Activated CD8-positive, alpha-beta memory T cell treated with anti-CD3 and anti-CD28 coated beads for 1 hour (primary cell): ENCODE data around the gene HBA1.
"Not testable (repeated sequence)": the region's sequence is repeated elsewhere in the genome, so short reads cannot be mapped to it uniquely, and the experiment has no call there.

ENCODE experiments used
- DNase-seq, 2 donors: peaks; one replicate each; pipeline ENCODE4 v3.0.0-alpha.2; 2020; ENCODE audit warnings: low read depth in 1 of 2; ENCODE audit errors: extremely low read depth in 1 of 2

Gene HBA1

DNA sequence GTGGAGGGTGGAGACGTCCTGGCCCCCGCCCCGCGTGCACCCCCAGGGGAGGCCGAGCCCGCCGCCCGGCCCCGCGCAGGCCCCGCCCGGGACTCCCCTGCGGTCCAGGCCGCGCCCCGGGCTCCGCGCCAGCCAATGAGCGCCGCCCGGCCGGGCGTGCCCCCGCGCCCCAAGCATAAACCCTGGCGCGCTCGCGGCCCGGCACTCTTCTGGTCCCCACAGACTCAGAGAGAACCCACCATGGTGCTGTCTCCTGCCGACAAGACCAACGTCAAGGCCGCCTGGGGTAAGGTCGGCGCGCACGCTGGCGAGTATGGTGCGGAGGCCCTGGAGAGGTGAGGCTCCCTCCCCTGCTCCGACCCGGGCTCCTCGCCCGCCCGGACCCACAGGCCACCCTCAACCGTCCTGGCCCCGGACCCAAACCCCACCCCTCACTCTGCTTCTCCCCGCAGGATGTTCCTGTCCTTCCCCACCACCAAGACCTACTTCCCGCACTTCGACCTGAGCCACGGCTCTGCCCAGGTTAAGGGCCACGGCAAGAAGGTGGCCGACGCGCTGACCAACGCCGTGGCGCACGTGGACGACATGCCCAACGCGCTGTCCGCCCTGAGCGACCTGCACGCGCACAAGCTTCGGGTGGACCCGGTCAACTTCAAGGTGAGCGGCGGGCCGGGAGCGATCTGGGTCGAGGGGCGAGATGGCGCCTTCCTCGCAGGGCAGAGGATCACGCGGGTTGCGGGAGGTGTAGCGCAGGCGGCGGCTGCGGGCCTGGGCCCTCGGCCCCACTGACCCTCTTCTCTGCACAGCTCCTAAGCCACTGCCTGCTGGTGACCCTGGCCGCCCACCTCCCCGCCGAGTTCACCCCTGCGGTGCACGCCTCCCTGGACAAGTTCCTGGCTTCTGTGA lies at the start of gene HBA1:
Gene HBA1, plus strand, starts transcription at position 204 of the 906 bp plus-strand sequence. Its CDS starts 37 bp downstream, at position 241.
- DNase-seq, result not testable (repeated sequence)

DNA sequence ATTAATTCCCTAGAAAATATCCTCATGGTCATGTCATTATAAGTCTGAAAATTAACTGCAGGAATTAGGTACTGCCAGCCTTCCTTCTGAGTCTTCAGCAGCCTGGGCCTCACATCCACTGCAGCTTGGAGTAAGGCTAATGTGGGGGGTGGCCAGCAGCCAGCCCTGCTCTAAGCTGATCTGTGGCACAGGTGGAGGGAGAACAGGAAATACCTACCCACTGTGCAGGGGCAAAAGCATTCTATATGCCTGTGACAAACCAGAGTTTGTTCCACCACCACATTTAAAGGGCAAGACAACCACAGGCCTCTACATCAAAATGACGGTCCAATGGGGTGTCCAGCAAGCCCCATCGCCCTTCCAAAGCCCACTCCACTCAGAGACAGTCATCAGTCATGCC lies 47.4 kb upstream of the HBA1 start:
- no peak for DNase-seq

DNA sequence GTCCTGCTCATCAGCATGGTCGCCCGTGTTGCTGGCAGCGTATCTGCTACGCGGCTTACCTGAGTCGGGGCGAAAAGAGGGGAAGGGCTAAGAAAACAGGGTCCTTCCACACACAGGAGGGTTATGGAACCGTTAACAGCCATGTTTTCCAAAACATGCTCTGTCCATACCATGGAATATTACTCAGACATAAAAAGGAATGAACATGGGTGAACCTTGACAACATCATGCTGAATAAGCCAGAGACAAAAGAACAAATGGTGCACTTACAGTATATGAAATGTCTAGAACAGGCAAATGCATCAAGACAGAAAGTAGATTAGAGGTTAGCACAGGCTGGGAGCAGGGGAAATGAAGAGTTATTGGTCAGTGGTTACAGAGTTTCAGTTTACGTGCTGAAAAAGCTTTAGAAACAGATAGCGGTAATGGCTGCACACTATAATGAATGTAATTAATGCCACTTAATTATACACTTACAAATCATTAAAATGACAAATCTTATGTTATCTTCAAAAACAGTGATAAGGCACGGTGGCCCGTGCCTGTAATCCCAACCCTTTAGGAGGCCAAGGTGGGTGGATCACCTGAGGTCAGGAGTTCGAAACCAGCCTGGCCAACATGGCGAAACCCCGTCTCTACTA lies 45.8 kb upstream of the HBA1 start:
- no peak for DNase-seq

DNA sequence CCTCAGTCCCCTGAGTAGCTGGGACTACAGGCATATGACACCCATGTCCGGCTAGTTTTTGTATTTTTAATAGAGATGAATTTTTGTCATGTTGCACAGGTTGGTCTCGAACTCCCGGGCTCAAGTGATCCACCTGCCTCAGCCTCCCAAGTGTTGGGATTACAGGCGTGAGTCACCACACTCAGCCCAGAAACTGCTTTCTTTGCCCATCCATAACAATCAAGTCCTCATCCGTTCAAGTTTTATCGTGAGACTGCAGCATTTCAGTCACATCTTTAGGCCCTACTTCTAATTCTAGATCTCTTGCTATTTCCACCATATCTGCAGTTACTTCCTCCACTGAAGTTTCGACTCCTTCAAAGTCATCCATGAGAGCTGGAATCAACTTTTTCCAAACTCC lies 44.4 kb upstream of the HBA1 start:
- DNase-seq, result no peak

GRCh38 chr16:133716-134115 lies 42.8 kb upstream of the HBA1 start:
- DNase-seq, result no peak

- DNase-seq, result no peak
Observed at GRCh38 chr16:138049-138417, 38.4 kb upstream of the HBA1 start.

DNA sequence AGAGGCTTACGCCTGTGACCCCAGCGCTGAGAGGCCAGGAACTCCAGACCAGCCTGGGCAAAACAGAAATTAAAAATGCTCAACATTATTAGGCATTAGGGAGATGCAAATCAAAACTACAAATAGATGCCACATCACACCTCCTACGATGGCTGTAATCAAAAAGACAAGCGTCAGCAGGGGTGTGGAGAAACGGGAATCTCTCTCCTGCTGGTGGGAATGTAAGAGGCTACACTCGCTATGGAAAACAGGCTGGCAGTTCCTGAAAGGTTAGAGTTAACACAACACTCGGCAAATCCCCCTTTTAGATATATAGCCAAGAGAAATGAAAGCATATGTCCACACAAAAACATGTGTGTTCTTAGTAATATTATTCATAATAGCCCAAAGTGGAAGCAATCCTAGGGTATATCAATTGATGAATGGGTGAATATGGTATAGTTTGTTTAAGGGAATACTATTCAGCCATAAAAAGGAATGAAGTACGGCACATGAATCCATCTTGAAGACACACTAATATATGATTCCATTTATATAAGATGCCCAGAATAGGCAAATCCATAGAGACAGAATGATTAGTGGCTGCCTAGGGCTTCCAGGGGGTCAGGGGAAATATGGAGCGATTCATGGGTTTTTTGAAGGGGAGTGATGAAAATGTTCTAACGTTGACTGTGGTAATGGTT lies 36.2 kb upstream of the HBA1 start:
- no peak for DNase-seq

- DNase-seq, result no peak
Observed at GRCh38 chr16:142405-142967, 34.0 kb upstream of the HBA1 start.

GRCh38 chr16:143047-143446 lies 33.4 kb upstream of the HBA1 start:
- no peak for DNase-seq

GRCh38 chr16:143456-143855 lies 33.0 kb upstream of the HBA1 start:
- no peak for DNase-seq

DNA sequence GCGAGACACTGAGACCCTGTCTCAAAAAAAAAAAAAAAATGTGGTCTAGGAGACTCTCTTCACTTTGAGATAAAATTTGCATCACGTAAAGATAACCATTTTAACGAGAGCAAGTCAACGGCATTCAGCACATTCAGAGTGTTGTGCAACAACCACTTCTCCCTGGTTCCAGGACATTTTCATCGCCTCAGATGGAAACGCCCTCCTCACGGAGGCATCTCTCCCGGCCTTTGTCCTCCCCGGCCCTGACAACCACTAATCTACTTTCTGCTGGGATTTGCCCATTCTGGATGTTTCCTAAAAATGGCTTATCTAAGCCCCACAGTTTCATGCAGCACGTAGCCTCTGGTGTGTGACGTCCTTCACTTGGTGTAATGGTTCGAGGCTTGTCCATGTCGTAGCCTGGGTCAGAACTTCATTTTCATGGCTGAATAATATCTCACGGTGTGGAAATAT lies 31.7 kb upstream of the HBA1 start:
- no peak for DNase-seq

GRCh38 chr16:146646-147045 lies 29.8 kb upstream of the HBA1 start:
- no peak for DNase-seq

DNA sequence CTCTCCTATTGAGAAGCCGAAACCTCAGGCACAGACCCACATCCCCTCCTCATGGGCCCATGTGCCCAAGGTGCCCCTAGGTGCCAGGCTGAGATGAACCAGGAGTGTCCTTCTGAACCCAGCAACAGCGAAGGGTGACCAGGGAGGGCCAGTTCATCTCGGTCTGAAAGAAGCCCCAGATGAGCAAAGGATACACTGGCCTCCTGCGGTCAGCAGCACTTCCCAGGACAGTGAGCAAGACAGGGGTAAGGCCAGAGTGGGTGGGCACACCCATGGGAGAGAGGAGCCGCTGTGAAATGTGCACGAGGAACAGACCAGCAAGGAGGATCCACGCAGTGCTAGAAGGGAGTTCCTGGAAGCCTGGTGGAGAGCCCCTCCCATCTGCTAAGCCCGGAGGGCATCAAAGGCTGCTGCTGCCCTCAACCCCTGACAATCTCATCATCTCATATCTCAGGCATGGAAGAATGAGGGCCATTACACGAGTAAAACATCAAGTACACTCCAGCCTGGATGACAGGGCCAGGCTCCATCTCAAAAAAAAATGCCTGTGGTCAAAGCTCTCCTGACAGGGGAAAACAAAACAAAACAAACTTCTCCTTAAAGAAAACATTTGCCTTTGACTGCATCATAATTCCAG lies 27.3 kb upstream of the HBA1 start:
- no peak for DNase-seq

DNA sequence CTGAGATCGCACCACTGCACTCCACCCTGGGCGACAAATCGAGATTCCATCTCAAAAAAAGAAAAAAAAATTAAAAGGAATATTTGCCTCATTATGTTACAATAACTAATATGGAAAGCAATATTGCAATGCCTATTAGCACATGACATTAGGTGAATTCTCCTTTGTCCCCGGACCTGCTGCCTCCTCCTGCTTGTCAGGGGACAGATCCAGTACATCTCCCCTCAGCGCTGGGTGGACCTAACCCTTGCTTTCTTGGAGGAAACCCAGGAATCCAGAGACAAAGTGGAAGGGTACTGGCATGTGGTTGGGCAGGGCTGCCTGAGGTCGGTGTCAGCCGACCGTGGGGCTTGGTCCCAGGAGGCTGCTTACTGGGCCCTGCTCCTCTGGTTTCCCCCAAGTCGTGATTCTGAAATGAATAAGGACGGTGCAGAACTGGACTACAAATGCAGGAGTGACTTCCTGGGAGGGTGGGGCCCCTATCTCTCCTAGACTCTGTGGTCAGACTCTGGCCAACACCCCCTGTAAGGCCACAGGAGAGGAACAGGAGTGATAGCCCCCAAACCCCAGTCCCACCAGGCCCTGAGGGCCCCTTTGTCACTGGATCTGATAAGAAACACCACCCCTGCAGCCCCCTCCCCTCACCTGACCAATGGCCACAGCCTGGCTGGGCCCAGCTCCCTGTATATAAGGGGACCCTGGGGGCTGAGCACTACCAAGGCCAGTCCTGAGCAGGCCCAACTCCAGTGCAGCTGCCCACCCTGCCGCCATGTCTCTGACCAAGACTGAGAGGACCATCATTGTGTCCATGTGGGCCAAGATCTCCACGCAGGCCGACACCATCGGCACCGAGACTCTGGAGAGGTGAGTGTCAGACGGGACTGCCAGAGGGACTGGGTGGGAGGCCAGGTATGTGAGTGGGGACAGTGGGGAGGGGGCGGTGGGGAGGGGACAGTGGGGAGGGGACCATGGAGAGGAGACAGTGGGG lies 24.0 kb upstream of the HBA1 start, which contains the start of gene HBZ:
Gene HBZ, plus strand, starts transcription at position 504 of the 988 bp plus-strand sequence. Its CDS starts 266 bp downstream, at position 770.
- no peak for DNase-seq

DNA sequence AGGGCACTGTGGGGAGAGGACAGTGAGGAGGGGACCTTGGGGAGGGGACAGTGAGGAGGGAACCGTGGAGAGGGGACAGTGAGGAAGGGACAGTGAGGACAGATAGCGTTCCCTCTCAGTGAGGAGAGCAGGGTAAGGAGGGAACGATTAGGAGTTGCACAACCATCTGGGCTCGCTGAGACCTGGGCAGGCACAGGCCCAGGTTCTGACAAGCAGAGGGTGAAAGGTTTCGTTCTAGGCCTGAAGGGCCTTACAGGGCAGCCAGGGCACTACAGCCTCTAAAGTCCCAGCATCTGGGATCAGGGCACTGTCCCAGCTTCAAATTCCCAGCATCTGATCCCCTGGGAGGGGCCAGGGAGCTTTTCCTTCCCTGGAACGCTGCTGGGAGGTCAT lies 23.4 kb upstream of the HBA1 start:
- DNase-seq, result not testable (repeated sequence)

GRCh38 chr16:153550-154216 lies 22.8 kb upstream of the HBA1 start:
- DNase-seq, result not testable (repeated sequence)

GRCh38 chr16:154217-155030 lies 22.1 kb upstream of the HBA1 start:
- DNase-seq, result no peak

GRCh38 chr16:155031-155398 lies 21.5 kb upstream of the HBA1 start:
- no peak for DNase-seq
